ENCODE measurements around the gene CCDC88A.
"Not testable (repeated sequence)": the region's sequence is repeated elsewhere in the genome, so short reads cannot be mapped to it uniquely, and the experiment has no call there.

The CCDC88A gene, protein sequence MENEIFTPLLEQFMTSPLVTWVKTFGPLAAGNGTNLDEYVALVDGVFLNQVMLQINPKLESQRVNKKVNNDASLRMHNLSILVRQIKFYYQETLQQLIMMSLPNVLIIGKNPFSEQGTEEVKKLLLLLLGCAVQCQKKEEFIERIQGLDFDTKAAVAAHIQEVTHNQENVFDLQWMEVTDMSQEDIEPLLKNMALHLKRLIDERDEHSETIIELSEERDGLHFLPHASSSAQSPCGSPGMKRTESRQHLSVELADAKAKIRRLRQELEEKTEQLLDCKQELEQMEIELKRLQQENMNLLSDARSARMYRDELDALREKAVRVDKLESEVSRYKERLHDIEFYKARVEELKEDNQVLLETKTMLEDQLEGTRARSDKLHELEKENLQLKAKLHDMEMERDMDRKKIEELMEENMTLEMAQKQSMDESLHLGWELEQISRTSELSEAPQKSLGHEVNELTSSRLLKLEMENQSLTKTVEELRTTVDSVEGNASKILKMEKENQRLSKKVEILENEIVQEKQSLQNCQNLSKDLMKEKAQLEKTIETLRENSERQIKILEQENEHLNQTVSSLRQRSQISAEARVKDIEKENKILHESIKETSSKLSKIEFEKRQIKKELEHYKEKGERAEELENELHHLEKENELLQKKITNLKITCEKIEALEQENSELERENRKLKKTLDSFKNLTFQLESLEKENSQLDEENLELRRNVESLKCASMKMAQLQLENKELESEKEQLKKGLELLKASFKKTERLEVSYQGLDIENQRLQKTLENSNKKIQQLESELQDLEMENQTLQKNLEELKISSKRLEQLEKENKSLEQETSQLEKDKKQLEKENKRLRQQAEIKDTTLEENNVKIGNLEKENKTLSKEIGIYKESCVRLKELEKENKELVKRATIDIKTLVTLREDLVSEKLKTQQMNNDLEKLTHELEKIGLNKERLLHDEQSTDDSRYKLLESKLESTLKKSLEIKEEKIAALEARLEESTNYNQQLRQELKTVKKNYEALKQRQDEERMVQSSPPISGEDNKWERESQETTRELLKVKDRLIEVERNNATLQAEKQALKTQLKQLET (N-terminal part only)

DNA sequence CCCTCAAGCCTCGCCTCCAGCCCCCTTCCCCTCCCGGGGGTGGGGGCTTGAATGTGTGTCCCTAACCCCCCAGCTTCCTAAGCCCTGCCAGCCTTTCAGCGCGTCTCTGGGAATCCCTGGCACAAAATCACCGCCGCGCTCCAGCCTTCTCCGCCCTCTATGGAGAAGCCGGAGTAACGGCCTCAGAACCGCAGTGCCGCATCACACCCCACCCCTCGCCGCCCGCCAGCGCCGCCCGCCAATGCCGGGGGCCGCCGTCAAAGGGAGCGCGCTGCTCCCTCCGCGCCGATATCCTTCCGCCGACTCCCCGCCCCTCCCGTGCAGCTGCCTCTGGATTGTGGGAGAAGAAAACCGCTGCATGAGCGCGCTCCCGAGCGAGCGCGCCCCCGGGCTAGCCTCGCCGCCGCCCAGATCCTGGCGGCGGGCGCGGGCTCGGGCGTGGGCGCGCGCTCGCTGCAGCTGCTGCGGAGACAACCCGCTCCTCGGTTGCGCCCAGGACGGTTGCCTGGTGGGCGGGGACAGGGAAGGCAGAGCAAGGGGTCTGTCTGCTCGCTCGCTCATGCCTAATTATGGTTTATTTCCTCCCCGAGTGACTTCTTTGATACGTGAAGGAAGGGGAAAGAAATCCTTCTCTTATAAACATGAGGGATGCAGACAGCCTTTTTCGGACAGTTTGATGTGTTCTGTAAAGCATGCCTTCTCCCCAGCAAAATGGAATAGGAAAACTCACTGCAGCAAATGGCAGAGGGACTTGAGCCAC, at the start of gene CCDC88A:
Gene CCDC88A, minus strand, starts transcription at position 178 of the 760 bp plus-strand sequence. CDS start 777 bp downstream, outside the sequence.
- peak; percentile 77 to 84 for DNase-seq (ENCODE audit: low read depth in 2 of 2)

DNA sequence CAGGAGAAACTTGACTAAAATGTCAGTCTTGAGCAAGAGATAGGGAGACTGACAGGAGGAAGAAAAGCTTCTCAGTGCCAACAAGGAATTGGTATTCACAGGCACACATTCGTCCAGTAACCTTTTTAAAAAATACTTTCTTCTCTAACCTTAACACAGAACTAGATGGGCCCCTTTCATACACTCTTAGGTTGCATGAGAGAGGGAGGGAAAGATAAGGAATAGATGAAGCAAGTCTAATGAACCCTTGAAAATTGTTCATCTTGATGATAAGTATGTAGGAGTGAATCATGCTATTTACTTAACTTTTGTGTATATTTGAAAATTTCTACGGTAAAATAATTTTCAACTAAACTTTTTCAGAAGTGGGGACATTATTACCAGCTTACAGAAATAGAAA, 42.0 kb upstream of the CCDC88A start:
- no peak for DNase-seq (ENCODE audit: low read depth in 2 of 2)

DNA sequence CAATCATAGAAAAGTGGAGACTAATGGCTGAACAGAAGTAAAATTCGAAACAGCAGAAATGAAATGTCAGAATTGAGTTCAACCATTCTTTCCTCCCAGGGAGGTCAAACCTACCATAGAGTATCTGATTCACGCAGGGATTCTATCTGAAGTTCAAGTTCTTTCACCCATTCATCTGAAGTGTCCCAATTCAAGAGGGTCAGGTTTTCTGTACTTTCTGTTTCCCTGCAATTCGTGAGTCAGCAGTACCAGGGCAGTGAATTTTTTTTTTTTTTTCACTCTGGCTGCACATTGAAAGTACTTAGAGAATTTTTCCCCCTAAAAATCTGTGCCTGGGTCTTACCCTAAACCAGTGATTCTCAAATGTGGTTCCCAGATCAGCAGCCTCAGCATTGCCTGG, 40.9 kb upstream of the CCDC88A start:
- no peak for DNase-seq (ENCODE audit: low read depth in 2 of 2)

DNA sequence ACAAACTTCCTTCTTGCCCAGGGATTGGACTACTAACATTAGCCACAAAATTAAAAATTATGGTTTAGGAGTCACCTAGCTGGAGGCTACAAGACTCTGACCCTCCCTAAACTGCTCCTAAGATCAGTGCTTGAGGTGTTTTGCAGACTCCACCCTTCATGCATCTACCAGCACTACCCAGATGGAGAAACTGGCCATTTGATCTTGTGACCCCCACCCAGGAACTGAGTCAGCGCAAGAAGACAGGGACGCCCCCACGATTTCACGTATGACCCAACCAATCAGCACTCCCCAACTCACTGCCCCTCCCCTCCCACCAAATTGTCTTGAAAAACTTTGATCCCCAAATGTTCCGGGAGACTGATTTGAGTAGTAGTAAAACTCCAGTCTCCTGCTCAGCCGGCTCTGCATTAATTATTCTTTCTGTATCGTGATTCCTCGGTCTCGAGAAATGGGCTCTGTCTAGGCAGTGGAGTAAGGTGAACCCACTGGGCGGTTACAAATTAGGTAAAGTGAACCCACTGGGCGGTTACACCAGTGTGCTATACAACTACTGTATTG, 40.1 kb upstream of the CCDC88A start:
- DNase-seq (ENCODE audit: low read depth in 2 of 2) = no peak

DNA sequence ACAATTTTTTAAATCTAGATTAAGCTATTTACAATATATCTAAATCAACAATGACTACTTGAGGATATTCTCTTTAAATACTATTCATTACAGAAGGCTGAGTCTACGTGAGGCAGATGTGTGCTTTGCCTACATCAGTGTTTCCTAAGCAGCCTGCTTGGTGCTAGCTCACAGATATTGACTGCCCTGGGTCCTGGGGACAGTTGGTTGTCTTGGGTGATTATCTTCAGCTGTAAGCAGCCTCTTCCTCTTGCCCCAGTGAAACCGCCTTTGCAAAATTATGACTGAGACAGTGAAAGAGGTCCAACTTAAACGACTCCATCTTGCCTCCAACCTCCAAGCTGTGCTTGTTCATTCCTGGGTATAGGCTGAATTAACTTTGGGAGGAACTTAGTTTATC, 39.6 kb upstream of the CCDC88A start:
- no peak for DNase-seq (ENCODE audit: low read depth in 2 of 2)

DNA sequence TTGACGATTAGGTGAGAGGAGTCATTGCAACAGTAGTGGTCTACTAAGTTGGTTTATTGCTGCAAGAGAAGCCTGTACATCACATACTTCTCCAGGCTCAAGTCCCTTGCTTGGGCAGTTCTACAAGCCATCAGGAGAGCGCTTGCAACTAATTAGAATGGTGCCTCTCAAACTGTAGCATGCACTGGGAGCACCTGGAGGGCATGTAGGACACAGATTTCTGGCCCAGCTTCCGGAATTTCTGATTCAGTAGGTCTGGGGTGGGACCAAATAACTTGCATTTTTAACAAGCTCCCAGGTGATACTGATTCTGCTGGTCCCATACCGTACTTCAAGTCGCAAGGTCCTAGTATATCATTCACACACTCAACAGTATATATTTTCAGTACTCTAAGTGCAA, 34.5 kb upstream of the CCDC88A start:
- no peak for DNase-seq (ENCODE audit: low read depth in 2 of 2)

DNA sequence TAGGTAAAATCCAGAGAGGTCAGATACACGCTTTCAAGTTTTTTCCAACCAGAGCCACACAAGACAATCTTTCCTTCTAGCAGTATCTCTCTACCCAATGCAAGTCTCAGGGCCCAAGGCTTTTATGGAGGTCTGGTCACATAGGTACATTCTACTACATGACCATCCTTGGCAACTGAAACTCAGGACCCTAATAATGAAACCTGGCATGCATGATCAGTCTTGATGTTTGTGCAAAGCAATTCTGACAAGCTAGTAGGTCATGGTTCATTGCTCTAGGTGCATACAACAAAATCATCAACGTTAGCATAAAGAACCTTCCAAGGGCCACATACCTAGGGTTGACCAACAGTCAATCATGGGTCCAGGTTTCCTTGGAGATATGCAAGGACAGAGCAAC, 33.2 kb upstream of the CCDC88A start:
- no peak for DNase-seq (ENCODE audit: low read depth in 2 of 2)

DNA sequence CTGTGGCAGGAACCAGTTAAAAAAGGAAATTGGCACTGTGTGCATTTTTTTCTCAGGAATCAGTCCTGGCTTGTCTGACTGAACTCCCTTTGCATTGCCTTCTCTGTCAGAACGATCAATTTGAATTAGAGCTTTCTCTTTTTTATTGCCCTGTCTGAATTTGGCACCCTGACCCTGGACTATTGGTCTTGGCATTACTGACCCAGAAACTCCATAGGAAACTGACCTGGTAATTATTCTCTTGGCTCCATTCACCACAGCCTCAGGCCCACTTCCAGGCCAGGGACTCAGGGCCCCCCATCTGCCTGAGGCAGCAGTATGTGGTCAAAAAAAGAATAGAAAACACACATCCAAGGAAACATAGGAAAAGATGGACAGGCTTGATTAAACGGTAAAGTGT, 32.0 kb upstream of the CCDC88A start:
- no peak for DNase-seq (ENCODE audit: low read depth in 2 of 2)

DNA sequence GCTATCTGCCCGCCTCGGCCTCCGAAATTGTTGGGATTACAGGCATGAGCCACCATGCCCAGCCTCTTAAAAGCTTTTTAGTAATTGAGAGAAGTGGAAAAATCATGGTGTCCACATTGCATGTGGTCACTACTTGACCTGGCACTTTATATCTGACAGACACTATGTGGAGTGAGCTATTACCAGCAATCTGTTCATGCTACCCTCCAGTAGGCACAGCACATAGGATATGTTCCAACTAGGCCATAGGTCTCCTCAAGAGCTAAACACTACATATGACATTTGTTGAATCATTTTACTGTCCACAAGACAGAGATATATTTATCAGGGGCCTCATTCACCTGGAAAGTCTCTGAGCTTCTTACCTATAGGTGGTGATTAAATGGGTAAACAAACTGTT, 30.4 kb upstream of the CCDC88A start:
- not testable (repeated sequence) for DNase-seq (ENCODE audit: low read depth in 2 of 2)

DNA sequence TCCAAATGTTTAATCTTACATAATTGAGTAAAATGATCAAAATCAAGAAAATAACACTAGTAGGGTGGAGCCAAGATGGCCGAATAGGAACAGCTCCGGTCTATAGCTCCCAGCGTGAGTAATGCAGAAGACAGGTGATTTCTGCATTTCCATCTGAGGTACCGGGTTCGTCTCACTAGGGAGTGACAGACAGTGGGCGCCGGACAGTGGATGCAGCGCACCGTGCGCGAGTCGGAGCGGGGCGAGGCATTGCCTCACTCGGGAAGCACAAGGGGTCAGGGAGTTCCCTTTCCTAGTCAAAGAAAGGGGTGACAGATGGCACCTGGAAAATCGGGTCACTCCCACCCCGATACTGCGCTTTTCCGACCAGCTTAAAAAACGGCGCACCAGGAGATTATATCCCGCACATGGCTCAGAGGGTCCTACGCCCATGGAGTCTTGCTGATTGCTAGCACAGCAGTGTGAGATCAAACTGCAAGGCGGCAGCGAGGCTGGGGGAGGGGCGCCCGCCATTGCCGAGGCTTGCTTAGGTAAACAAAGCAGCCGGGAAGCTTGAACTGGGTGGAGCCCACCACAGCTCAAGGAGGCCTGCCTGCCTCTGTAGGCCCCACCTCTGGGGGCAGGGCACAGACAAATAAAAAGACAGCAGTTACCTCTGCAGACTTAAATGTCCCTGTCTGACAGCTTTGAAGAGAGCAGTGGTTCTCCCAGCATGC, 22.5 kb upstream of the CCDC88A start:
- not testable (repeated sequence) for DNase-seq (ENCODE audit: low read depth in 2 of 2)

DNA sequence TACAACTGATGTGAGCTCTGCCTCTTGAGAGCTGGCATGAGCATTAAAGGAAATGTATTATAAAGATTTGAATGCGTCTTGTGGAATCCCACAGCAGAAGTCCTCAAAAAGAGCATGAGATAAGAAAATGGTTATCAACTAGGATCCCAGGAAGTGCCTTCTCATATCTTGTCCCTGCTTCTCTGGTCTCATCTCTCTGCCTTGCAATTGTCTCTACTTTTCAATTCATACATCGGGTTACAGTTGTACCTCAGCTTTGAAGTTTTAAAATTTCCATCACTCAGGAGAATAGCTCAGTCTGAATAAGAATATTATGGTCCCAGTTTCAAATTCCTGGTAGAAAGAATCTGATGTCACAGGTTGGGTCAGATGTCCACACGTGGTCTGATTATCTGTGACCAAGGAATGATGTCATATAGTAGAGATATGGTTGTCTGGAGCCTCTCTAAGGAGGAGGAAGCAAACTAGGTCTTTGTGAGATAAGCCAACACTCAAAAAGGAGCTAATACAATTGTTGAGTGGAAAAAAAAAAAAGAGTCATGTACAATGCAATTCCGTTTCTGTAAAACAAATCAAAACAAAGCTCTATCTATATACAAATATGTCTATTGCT, 21.7 kb upstream of the CCDC88A start:
- DNase-seq (ENCODE audit: low read depth in 2 of 2) = no peak

DNA sequence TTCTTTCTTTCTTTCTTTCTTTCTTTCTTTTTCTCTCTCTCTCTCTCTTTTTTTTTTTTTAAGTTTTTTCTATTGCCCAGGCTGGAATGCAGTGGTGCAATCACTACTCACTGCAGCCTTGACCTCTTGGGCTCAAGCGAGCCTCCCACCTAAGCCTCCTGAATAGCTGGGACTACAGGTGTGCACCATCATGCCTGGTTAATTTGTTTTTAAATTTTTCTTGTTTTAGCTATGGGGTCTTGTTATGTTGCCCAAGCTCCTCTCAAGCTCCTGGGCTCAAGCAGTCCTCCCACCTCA, 19.4 kb upstream of the CCDC88A start:
- no peak for DNase-seq (ENCODE audit: low read depth in 2 of 2)

DNA sequence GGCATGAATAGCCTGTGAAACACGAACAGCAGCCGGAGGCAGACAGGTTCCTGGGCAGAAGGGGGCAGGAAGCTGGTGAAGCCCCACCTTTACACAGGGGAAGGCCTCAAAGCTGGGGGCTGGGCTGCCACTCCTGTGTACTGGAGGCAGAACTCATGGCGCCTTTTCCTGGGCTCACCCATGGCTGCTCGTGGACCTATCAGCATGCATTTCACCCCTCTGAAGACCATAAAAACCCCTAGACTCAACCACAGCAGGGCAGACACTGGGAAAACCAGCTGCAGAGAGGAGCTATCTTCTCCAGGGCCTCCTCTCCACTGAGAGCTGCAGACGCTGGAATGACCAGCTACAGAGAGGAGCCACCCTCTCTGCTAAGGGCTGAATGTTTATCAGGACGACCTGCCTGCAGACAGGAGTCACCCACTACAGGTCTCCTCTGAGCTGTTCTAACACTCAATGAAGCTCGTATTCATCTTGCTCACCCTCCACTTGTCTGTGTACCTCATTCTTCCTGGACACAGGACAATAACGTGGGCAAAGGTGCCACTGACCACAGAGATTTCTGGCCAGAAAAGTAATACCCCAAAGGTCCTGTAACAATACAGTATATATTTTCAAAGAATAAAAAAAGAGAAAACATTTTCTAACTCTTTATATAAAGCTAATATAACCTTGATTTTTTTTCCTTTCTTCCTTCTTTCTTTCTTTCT, 18.9 kb upstream of the CCDC88A start:
- DNase-seq (ENCODE audit: low read depth in 2 of 2) = no peak

DNA sequence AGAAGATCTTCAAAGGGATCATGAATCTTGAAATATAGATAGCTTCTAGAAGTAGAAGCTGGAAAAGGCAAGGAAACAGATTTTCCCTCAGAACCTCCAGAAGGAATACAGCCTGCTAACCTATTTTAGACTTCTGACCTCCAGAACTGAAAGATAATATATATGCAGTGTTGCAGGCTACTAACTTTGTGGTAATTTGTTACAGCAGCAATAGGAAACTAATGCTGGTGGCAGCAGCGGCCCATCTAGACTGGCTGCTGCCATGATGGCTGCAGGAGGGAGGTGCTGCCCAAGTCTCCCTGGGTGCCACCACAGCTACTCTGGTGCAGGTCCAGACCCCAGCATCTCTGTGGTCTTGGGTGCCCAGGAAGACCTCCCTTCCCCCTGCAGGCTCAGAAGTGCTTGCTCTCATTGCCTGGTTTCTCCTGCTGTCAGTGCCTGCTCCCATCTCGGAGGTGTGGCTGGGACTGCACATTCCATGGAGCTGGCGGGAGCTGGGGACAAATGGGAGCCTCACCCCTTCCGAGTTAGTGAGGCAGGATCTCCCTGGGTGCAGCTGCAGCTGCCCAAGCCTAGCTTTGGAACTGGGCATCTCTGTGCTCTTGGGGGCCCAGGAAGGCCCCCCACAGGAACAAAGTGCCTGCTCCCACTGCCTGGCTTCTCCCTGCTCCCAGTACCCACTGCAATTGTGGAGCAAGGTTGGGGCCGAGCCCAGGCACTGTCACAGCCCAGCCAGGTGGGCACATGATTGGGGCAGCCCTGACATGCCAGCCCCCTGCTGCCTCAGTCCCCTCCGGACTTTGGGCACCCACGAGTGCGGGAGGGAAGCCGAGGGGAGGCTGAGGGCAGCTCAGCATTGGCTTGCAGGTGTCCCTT, 18.1 kb upstream of the CCDC88A start:
- DNase-seq (ENCODE audit: low read depth in 2 of 2) = no peak

DNA sequence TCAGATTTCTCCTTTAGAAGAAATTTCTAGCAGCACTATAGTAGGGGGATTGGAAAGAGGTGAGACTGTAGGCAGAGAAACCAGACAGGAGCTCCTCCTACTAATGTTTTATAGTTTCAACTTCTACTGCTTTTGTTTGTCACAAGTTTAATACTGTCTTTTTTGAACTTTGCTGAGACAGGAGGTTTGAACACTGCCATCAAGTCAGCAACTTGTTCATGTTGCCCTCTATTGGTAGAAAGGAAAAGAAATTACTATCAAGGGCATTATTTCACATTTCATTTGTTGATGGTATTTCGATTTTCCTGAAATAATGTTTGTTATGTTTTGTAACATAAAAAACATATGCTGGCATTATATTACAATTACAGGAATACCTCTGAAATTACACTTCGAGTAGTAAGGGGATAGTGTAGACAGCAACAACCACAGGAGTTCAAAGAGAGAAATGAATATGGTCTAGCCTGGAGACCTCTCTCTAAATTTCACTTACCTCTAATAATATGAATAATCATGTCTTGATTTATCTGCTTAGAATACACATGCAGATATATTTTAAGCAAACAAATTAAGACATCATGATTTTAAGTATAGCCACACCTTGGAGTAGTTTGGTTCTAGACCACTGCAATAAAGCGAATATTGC, 12.4 kb upstream of the CCDC88A start:
- no peak for DNase-seq (ENCODE audit: low read depth in 2 of 2)

DNA sequence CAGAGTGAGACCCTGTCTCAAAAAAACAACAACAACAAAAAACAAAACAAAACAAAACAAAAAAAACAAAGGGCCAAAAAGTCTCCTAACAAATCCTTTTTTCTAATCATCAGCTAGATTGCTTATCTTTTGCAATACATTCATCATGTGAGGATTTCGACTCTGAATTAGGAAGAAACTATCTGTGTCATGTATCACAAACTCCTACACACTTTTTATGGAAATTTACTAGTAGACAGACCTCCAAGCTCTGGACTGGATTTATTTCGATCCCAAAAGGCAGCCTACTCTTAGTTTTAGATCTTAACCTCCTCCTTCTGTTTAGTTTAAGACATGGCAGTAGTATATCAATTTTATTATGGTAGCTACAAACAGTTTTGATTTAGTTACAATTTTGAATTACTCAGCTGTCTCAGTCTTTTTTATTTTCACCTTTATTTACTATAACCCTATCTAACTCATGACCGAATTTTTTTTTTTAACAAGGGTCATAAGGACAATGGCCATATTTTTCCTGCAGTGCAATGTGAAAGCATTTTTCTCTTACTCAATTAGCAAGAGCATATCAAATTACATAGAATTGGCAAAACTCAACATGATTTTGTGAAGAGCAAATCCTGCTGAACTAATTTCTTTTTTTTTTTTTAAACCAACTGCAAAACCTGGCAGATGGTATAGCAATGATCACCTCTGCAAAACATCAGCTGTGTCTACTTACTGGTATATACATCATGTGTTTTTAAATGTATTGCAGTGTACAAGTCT, 10.7 kb upstream of the CCDC88A start:
- no peak for DNase-seq (ENCODE audit: low read depth in 2 of 2)

DNA sequence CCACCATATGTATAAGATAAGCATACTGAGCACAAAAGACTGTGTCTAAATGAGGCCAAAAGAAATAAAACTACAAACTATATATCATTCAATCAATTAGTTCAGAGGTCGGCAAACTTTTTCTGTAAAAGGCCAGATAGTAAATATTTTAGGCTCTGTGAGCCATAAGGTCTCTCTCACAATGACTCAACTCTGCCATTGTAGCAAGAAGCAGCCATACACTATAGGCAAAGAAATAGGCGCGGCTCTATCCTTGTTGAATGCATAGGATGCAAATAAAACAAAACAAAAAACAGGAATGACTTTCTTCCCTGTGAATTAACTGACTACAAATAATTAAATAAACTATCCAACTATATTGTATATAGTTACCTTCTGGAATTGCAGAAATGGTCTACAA, 8.6 kb upstream of the CCDC88A start:
- no peak for DNase-seq (ENCODE audit: low read depth in 2 of 2)

DNA sequence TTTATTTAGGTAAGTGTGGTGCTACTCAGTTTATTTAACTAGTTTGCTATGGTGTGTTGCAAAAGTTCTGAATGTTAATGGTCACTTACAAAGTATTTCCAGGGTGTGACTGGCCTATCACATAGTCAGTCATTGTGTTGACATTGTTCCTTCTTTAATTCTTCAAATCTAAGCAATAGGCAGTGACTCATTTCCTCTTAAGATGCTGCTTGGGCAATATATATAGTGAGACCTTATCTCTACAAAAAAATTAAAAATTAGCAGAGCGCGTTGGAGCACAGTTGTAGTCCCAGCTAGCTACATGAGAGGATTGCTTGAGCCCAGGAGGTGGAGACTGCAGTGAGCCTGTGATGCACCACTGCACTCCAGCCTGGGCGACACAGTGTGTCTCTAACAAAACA, 5.8 kb upstream of the CCDC88A start:
- DNase-seq (ENCODE audit: low read depth in 2 of 2) = no peak

Measured in stimulated activated CD8-positive, alpha-beta memory T cell treated with anti-CD3 and anti-CD28 coated beads, Interleukin-2, amount 100 ng/mL, for 48 hours (primary cell).